Activated CD4-positive, alpha-beta T cell treated with anti-CD3 and anti-CD28 coated beads for 1 hour (primary cell): Measurements from ENCODE around the gene TEC.
"Not testable (repeated sequence)": the region's sequence is repeated elsewhere in the genome, so short reads cannot be mapped to it uniquely, and the experiment has no call there.

Experiments
- DNase-seq: peaks from one replicate; pipeline ENCODE4 v3.0.0-alpha.2; 2020

The TEC gene

GRCh38 chr4:48268956-48269860, at the start of gene TEC:
Gene TEC, minus strand, starts transcription at chr4:48269838. Its CDS starts 41,224 bp downstream, at chr4:48228614.
- no peak for DNase-seq

GRCh38 chr4:48315728-48316630, 46.3 kb upstream of the TEC start:
- no peak for DNase-seq

- DNase-seq: not testable (repeated sequence)
These were observed 45.1 kb upstream of the TEC start for GRCh38 chr4:48314746-48315145.

- no peak for DNase-seq
These were observed 42.3 kb upstream of the TEC start for GRCh38 chr4:48311896-48312295.

DNA sequence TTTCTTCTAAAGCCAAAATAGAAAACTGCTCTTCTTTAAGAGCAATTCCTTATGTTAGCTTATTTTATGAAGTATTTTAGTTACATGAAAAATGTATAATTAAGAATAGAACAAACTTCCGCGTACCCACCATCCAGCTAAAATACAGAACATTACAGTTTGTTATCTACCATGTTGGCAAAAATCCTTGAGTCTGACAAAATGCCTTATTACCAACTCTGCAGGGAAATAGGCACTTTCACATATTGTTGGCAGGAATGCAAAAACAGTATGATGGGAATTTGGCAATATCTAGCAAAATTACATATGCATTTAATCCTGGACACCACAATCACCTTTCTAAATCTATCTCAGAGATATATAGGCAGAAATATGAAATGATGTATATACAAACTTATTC, 39.3 kb upstream of the TEC start:
- no peak for DNase-seq

GRCh38 chr4:48307528-48307927, 37.9 kb upstream of the TEC start:
- no peak for DNase-seq

GRCh38 chr4:48305508-48305907, 35.9 kb upstream of the TEC start:
- DNase-seq: no peak

DNA sequence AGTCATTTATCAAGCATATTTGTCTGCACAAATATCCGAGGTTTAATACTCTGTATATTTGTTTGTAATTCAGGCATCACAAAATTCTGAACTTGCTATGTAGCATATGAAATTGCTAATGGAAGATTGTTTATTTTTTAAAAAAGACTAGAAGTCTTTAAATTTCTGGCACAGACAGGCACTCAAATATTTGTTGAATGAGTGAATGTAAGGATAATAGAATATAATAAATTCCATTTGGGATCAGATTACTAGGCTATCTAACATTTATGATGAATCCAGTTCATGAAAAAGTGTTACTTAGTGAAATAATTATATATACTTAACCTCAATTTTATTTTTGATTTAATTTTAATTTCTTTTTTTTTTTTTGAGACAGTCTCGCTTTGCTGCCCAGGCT, 30.4 kb upstream of the TEC start:
- DNase-seq: no peak

- DNase-seq: no peak
These were observed 29.9 kb upstream of the TEC start for GRCh38 chr4:48299560-48299959.

DNA sequence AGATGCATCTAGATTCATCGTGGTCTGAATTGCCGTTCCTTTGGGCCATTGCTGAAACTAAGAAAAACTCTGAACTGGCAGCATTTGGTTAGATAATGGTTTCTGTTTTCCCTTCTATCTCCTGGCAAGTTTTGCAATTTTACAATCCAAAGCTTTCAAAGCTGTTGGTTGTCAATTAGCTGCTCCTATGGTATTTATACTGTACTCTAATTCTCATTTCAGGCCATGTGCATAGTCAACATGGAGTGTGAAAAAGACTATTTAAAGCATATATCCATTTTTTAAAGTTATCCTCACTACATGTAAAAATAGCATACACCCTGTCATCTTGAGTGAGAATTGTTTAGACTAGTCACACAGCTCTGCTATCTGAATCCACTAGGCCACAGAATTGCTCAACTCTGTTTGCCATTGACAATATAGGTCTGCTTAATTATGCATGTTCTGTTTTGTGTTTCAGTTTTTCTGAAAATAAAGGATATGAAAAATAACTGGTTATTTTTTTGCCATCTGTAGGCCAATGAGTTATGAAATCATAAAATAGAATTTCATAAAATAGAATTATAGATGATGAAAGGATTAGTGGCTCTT, 27.7 kb upstream of the TEC start:
- no peak for DNase-seq

DNA sequence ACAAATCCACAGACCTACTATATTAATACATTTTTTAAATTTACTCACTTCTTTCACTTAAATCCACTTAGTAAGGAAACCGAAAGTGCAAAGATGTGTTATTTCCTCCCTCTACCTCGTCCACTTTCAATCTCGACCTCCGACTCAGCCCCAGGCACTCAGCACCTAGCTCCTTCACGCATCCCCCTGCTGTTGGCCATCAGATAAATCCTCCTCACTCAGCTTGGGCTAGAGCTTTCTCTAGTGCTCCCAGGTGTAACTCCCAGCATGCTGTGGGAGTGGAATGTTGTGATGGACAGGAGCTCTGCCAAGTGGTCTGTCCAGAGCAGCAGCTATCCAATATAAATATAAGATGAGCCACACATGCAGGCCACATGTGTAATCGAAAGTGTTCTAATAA, 26.7 kb upstream of the TEC start:
- no peak for DNase-seq

- no peak for DNase-seq
These were observed 25.5 kb upstream of the TEC start for GRCh38 chr4:48295116-48295515.

DNA sequence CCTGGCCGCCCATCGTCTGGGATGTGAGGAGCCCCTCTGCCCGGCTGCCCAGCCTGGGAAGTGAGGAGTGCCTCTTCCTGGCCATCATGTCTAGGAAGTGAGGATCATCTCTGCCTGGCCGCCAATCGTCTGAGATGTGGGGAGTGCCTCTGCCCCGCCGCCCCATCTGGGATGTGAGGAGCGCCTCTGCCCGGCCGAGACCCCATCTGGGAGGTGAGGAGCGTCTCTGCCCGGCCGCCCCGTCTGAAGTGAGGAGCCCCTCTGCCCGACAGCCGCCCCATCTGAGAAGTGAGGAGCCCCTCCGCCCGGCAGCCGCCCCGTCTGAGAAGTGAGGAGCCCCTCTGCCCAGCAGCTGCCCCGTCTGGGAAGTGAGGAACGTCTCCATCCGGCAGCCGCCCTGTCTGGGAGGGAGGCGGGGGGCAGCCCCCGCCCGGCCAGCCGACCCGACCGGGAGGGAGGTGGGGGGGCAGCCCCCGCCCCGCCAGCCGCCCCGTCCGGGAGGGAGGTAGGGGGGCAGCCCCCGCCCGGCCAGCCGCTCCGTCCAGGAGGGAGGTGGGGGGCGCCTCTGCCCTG, 22.7 kb upstream of the TEC start:
- not testable (repeated sequence) for DNase-seq

GRCh38 chr4:48290146-48290772, 20.6 kb upstream of the TEC start:
- DNase-seq: no peak

DNA sequence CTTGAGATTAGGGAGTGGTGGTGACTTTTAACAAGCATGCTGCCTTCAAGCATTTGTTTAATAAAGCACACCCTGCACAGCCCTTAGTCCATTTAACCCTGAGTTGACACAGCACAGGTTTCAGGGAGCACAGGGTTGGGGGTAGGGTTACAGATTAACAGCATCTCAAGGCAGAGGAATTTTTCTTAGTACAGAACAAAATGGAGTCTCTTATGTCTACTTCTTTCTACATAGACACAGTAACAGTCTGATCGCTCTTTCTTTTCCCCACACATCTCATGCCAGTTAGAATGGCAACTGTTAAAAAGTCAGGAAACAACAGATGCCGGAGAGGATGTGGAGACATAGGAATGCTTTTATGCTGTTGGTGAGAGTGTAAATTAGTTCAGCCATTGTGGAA, 16.4 kb upstream of the TEC start:
- not testable (repeated sequence) for DNase-seq

DNA sequence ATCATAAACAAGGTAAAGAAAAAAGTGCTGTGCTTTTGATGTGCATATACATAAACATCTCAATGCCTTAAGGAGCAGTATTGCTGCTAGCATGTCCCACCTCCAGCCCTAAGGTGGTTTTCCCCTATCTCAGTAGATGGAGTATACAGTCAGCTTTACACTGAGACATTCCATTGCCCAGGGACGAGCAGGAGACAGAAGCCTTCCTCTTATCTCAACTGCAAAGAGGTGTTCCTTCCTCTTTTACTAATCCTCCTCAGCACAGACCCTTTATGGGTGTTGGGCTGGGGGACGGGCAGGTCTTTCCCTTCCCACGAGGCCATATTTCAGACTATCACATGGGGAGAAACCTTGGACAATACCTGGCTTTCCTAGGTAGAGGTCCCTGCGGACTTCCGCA, 16.0 kb upstream of the TEC start:
- DNase-seq: not testable (repeated sequence)

DNA sequence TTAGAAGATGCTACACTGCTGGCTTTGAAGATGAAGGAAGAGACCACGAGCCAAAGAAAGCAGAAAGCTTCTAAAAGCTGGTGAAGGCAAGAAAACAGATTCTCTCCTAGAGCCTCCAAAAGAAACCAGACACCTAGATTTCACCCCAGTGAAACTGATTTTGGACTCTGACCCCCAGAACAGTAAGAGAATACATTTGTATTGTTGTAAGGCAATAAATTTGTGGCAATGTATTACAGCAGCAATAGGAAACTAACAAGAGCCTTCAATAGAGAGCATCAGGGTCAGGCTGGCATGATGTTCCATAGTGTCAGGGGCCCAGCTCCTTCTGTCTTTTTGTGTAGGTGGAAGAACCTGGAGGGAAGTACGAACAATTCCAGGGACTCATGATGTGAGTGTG, 6.0 kb upstream of the TEC start:
- DNase-seq: no peak

DNA sequence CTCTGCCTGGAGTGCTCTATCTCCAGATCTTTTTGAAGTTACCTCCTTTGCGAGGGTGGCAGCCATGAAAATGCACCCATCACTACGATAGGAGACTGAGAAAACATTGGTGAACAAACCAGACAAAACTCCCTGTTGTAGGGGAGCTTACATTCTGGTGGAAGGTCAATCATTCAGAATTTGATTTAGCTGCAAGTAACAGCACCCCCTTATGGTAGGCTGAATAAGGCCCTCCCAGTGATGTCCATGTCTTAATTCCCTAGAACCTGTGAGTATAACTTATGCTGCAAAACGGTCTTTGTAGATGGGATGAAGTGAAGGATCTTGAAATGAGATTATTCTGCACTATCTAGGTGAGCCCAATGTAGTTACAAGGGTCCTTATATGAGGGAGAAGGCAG, 5.6 kb upstream of the TEC start:
- DNase-seq: no peak

GRCh38 chr4:48271626-48272025, 2.0 kb upstream of the TEC start:
- no peak for DNase-seq

- no peak for DNase-seq
These were observed 1.4 kb upstream of the TEC start for GRCh38 chr4:48270951-48271473.

GRCh38 chr4:48270523-48270897, 872 bp upstream of the TEC start:
- no peak for DNase-seq

- peak; percentile 73 for DNase-seq
These were observed 354 bp upstream of the TEC start for GRCh38 chr4:48269861-48270522.
